Measurements from ENCODE around the gene B4GALNT3.

Gene B4GALNT3
- long read RNA-seq = 0 reads

GRCh38 chr12:459430-460258 is at the start of gene B4GALNT3:
Gene B4GALNT3 (plus strand): TSS chr12:459939. CDS start chr12:460377, 438 bp downstream.
- no peak within 1 kb of the TSS for H3K27ac ChIP-seq (replicated peaks)
- H3K4me3 ChIP-seq (replicated peaks; ENCODE audit: insufficient read depth, low read length) = peak within 1 kb of the TSS; percentile 44
- TF ChIP-seq REST (IDR thresholded peaks at IDR 0.05; ENCODE audit: insufficient replicate concordance, low read depth) (no peak), CTCF (IDR thresholded peaks at IDR 0.05; ENCODE audit: insufficient read depth, low read length) (no peak), POLR2AphosphoS5 (IDR thresholded peaks at IDR 0.05; ENCODE audit: low read depth) (no peak), GABPA (IDR thresholded peaks at IDR 0.05; ENCODE audit: low read depth) (no peak), SPI1 (IDR thresholded peaks at IDR 0.05; ENCODE audit: borderline replicate concordance, low read depth) (no peak)
- DNase-seq (ENCODE audit: low read depth in 1 of 2, low spot score in 1 of 2) = no peak
- H3K27me3 ChIP-seq (ENCODE audit: insufficient read depth, poor library complexity, severe bottlenecking) = peaks cover 43% of the 10 kb centered on the region

GRCh38 chr12:414859-415258 is 44.9 kb upstream of the B4GALNT3 start:
- DNase-seq (ENCODE audit: low read depth in 1 of 2, low spot score in 1 of 2) = no peak
- TF ChIP-seq POLR2AphosphoS5 (IDR thresholded peaks at IDR 0.05; ENCODE audit: low read depth) = no peak
- TF ChIP-seq CTCF (IDR thresholded peaks at IDR 0.05; ENCODE audit: insufficient read depth, low read length) = no peak
- TF ChIP-seq GABPA (IDR thresholded peaks at IDR 0.05; ENCODE audit: low read depth) = no peak
- TF ChIP-seq REST (IDR thresholded peaks at IDR 0.05; ENCODE audit: insufficient replicate concordance, low read depth) = no peak
- no peak for TF ChIP-seq SPI1 (IDR thresholded peaks at IDR 0.05; ENCODE audit: borderline replicate concordance, low read depth)
- H3K27me3 ChIP-seq (ENCODE audit: insufficient read depth, poor library complexity, severe bottlenecking) = no peaks in the 10 kb centered on the region
- H3K27ac ChIP-seq (replicated peaks) = no peak overlapping the region
- no peak overlapping the region for H3K4me3 ChIP-seq (replicated peaks; ENCODE audit: insufficient read depth, low read length)

- TF ChIP-seq SPI1 (IDR thresholded peaks at IDR 0.05; ENCODE audit: borderline replicate concordance, low read depth) (no peak), POLR2AphosphoS5 (IDR thresholded peaks at IDR 0.05; ENCODE audit: low read depth) (no peak), REST (IDR thresholded peaks at IDR 0.05; ENCODE audit: insufficient replicate concordance, low read depth) (no peak), CTCF (IDR thresholded peaks at IDR 0.05; ENCODE audit: insufficient read depth, low read length) (no peak), GABPA (IDR thresholded peaks at IDR 0.05; ENCODE audit: low read depth) (no peak)
- DNase-seq (ENCODE audit: low read depth in 1 of 2, low spot score in 1 of 2) = no peak
- Histone ChIP-seq H3K27ac (replicated peaks) (no peak overlapping the region), H3K27me3 (ENCODE audit: insufficient read depth, poor library complexity, severe bottlenecking) (no peaks in the 10 kb centered on the region), H3K4me3 (replicated peaks; ENCODE audit: insufficient read depth, low read length) (no peak overlapping the region)
Measured at GRCh38 chr12:418432-418831, 41.3 kb upstream of the B4GALNT3 start.
